Endothelial cell of umbilical vein (primary cell): ENCODE results near the gene EXOSC2. TPM values are rescaled to one million over a fixed set of nuclear protein-coding genes. Genes with fewer than 3 reads are reported as not detected.

Experiments
- BruUV-seq: library from RNA; stranded (reverse); fragments of 400-500 nt; replicated peaks from 2 replicates; lab custom pipeline; 2021; lab: Mats Ljungman, UMichigan
- CTCF ChIA-PET: fragments of 300-600, 350-600 bp; sonication (Branson Sonifier 250); formaldehyde crosslinking; loops from one replicate; lab custom pipeline; 2021; ENCODE audit warnings: antibody characterized with exemption, inconsistent platforms; lab: Charles Lee
- POLR2A ChIA-PET: fragments of 300-600, 350-600 bp; sonication (Branson Sonifier 250); formaldehyde crosslinking; loops from one replicate; lab custom pipeline; 2021; ENCODE audit warnings: antibody characterized with exemption, inconsistent platforms; lab: Charles Lee
- DNase-seq: peaks from one replicate; pipeline ENCODE4 v3.0.0-alpha.2; 2011; ENCODE audit warnings: low read depth, low spot score
- FAIRE-seq: peaks from 2 replicates; lab custom pipeline; 2011; peaks lifted over from hg19 to GRCh38; lab: Jason Lieb, UNC
- H2AFZ ChIP-seq: 2 replicates; pipeline ENCODE4 v1.6.0; 2012; ENCODE audit warnings: low read depth, low read length, control low read depth, inconsistent platforms
- H3K27ac ChIP-seq: 2 replicates; pipeline ENCODE4 v1.5.1; 2011; ENCODE audit warnings: low read depth, mild to moderate bottlenecking, control low read depth, low read length, moderate library complexity; ENCODE audit not compliant: insufficient read depth
- H3K27me3 ChIP-seq, 2 experiments: 2 replicates each; pipeline versions ENCODE4 v1.6.0 to v1.6.1; 2011; ENCODE audit warnings: low read length in 2 of 2, mixed read lengths in 1 of 2; ENCODE audit not compliant: control insufficient read depth in 2 of 2, insufficient read depth in 2 of 2
- H3K36me3 ChIP-seq, 2 experiments: 2 replicates in 1 of 2; 3 replicates in 1 of 2; pipeline ENCODE4 v1.5.1; 2011; ENCODE audit warnings: low read length in 2 of 2, mild to moderate bottlenecking in 1 of 2, moderate library complexity in 1 of 2; ENCODE audit not compliant: control insufficient read depth in 2 of 2, insufficient read depth in 2 of 2; ENCODE audit errors: extremely low read depth in 1 of 2
- H3K4me1 ChIP-seq: 3 replicates; pipeline ENCODE4 v1.5.1; 2011; ENCODE audit warnings: mild to moderate bottlenecking, low read length; ENCODE audit not compliant: control insufficient read depth, insufficient read depth; ENCODE audit errors: extremely low read depth
- H3K4me2 ChIP-seq: 2 replicates; pipeline ENCODE4 v1.6.1; 2011; ENCODE audit warnings: low read length, control low read depth, mixed read lengths; ENCODE audit not compliant: insufficient read depth
- H3K4me3 ChIP-seq, 3 experiments: fragments of 200-600 bp in 1 of 3; sonication (generic), shearing (Covaris generic) in 1 of 3; replicated peaks in 1 of 3; 2 replicates each; pipeline ENCODE4 v1.5.1; 2011 to 2016; ENCODE audit warnings: control low read depth in 3 of 3, low read length in 3 of 3, mild to moderate bottlenecking in 2 of 3, inconsistent platforms in 1 of 3, low read depth in 1 of 3, moderate library complexity in 1 of 3; ENCODE audit not compliant: insufficient read depth in 1 of 3
- H3K79me2 ChIP-seq: 2 replicates; pipeline ENCODE4 v1.6.0; 2012; ENCODE audit warnings: low read length, inconsistent platforms; ENCODE audit not compliant: control insufficient read depth, insufficient read depth
- H3K9ac ChIP-seq: replicated peaks from 2 replicates; pipeline ENCODE3; 2011; ENCODE audit warnings: low read length, control low read depth; ENCODE audit not compliant: insufficient read depth; ENCODE audit errors: extremely low read depth
- H3K9me1 ChIP-seq: replicated peaks from 3 replicates; pipeline ENCODE4 v1.6.0; 2011; ENCODE audit warnings: mild to moderate bottlenecking, low read length; ENCODE audit not compliant: control insufficient read depth, insufficient read depth; ENCODE audit errors: extremely low read depth
- H3K9me3 ChIP-seq: replicated peaks from 2 replicates; pipeline ENCODE4 v1.5.1; 2012; ENCODE audit warnings: low read length, inconsistent platforms; ENCODE audit not compliant: control insufficient read depth, insufficient read depth
- H4K20me1 ChIP-seq: replicated peaks from 2 replicates; pipeline ENCODE3; 2011; ENCODE audit warnings: mild to moderate bottlenecking, low read length; ENCODE audit not compliant: control insufficient read depth, insufficient read depth; ENCODE audit errors: extremely low read depth
- EZH2 ChIP-seq: IDR thresholded peaks from 2 replicates; pipeline ENCODE4 v1.6.1; 2012; ENCODE audit warnings: borderline replicate concordance, low read depth, mild to moderate bottlenecking, moderate library complexity, low read length, inconsistent platforms; ENCODE audit not compliant: severe bottlenecking
- FOS ChIP-seq: IDR thresholded peaks from 2 replicates; pipeline ENCODE4 v1.6.1; 2011; ENCODE audit warnings: mild to moderate bottlenecking, low read length, moderate library complexity, borderline replicate concordance; ENCODE audit not compliant: insufficient read depth
- GATA2 ChIP-seq: IDR thresholded peaks from 2 replicates; pipeline ENCODE4 v1.7.0; 2011; ENCODE audit warnings: low read depth, mild to moderate bottlenecking, moderate library complexity, mixed read lengths, low read length; ENCODE audit not compliant: insufficient read length, insufficient read depth
- JUN ChIP-seq: IDR thresholded peaks from 2 replicates; pipeline ENCODE4 v1.6.1; 2011; ENCODE audit warnings: borderline replicate concordance, low read depth; ENCODE audit not compliant: insufficient read length, insufficient read depth
- MYC ChIP-seq: IDR thresholded peaks from one replicate; pipeline ENCODE4 v1.6.1; 2011; ENCODE audit warnings: mild to moderate bottlenecking, low read depth, low read length
- POLR2A ChIP-seq: IDR thresholded peaks from 2 replicates; pipeline ENCODE4 v1.6.1; 2012; ENCODE audit warnings: low read depth, mild to moderate bottlenecking, control low read depth, low read length
- POLR2AphosphoS5 ChIP-seq: IDR thresholded peaks from 2 replicates; pipeline ENCODE4 v1.6.1; 2012; ENCODE audit warnings: low read depth, mild to moderate bottlenecking, control low read depth, low read length, moderate library complexity; ENCODE audit not compliant: insufficient read depth
- dilution Hi-C: fragments of 300-500 bp; cut with MboI; formaldehyde crosslinking; loops from one replicate; pipeline ENCODE4 v1.15.0; 2019; ENCODE audit warnings: low sequenced_read_pairs; ENCODE audit not compliant: extremely low pct_ligation_motif_present
- intact Hi-C: fragments of 100-400 bp; cut with micrococcal nuclease; formaldehyde crosslinking; loops from one replicate; pipeline ENCODE4 v1.10.0; 2022
- polyA plus RNA-seq, 4 experiments: library from polyadenylated mRNA; depleted of rRNA in 3 of 4; stranded (reverse) in 3 of 4; unstranded in 1 of 4; fragments of >200 nt; gene quantifications; 2 replicates each; pipeline versions ENCODE4 v1.2.1 to v1.2.3, GENCODE V29; 2011 to 2012; ENCODE audit warnings: missing spikeins in 1 of 4
- total RNA-seq: library from RNA; stranded (reverse); gene quantifications from 2 replicates; pipeline ENCODE4 v1.2.3, GENCODE V29; 2021
- TF ChIP-seq, protein P1 (sequence below): IDR thresholded peaks from 2 replicates; pipeline ENCODE4 v1.6.1; 2011; ENCODE audit not compliant: insufficient read depth, insufficient read length
- TF ChIP-seq, protein P2 (sequence below), 2 donors: IDR thresholded peaks; 1 replicate in 1 of 2; 2 replicates in 1 of 2; pipeline ENCODE4 v1.5.1; 2011; ENCODE audit warnings: low read length in 2 of 2, mild to moderate bottlenecking in 2 of 2, moderate library complexity in 2 of 2, control low read depth in 1 of 2, inconsistent platforms in 1 of 2, low read depth in 1 of 2; ENCODE audit not compliant: insufficient read depth in 1 of 2; ENCODE audit errors: extremely low read depth in 1 of 2

Gene EXOSC2
- total and polyA plus RNA-seq, 2 donors (not counting 3 experiments of a cell fraction or from before 2014, with no cell fraction given) = 25.5 to 44.4 TPM

DNA sequence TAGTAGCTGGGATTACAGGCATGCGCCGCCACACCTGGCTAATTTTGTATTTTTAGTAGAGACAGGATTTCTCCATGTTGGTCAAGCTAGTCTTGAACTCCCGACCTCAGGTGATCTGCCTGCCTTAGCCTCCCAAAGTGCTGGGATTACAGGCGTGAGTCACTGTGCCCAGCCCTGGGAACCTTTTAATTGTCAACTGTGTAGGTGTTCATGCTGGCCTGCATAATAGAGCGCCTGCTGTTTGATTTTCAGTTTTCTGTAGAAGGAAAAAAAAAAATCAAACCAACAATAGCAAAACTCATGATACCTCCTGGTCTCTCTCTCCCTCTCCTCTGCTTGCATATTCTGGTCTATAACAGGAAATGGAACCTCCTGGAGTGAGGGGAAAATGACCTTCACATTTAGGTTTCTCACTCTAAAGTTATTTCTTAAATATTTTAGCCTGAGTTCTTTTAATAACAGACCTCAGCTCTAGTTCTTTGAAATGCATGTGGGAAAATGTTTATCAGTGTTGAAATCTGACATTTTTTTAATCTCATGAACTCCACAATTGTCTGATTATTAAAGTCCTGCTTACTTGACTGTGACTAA, 51.7 kb downstream of the EXOSC2 start:
- POLR2A ChIA-PET = no interaction called here

More for the DNA sequence above, 51.7 kb downstream of the EXOSC2 start:
- TF ChIP-seq FOS (no peak), JUN (no peak), GATA2 (no peak), MYC (no peak), POLR2AphosphoS5 (no peak), EZH2 (no peak), POLR2A (no peak)
- TF ChIP-seq, protein P1, sequence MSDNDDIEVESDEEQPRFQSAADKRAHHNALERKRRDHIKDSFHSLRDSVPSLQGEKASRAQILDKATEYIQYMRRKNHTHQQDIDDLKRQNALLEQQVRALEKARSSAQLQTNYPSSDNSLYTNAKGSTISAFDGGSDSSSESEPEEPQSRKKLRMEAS = no peak
- TF ChIP-seq, protein P2, sequence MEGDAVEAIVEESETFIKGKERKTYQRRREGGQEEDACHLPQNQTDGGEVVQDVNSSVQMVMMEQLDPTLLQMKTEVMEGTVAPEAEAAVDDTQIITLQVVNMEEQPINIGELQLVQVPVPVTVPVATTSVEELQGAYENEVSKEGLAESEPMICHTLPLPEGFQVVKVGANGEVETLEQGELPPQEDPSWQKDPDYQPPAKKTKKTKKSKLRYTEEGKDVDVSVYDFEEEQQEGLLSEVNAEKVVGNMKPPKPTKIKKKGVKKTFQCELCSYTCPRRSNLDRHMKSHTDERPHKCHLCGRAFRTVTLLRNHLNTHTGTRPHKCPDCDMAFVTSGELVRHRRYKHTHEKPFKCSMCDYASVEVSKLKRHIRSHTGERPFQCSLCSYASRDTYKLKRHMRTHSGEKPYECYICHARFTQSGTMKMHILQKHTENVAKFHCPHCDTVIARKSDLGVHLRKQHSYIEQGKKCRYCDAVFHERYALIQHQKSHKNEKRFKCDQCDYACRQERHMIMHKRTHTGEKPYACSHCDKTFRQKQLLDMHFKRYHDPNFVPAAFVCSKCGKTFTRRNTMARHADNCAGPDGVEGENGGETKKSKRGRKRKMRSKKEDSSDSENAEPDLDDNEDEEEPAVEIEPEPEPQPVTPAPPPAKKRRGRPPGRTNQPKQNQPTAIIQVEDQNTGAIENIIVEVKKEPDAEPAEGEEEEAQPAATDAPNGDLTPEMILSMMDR (IDR thresholded peaks at IDR 0.05; ENCODE audit: extremely low read depth in 1 of 2, insufficient read depth in 1 of 2, low read depth in 1 of 2, low read length in 2 of 2) = no peak
- Histone ChIP-seq H2AFZ (no peak overlapping the region), H3K27me3 (no peaks in the 10 kb centered on the region), H3K79me2 (peaks cover 44% of the 10 kb centered on the region), H3K4me2 (no peak overlapping the region), H3K4me1 (peaks cover 23% of the 10 kb centered on the region), H3K9me3 (no peaks in the 10 kb centered on the region), H3K36me3 (no peaks in the 10 kb centered on the region), H3K27ac (peak overlapping the region; percentile 21), H3K9me1 (no peaks in the 10 kb centered on the region), H4K20me1 (no peaks in the 10 kb centered on the region), H3K9ac (no peak overlapping the region), H3K4me3 (no peak overlapping the region)
- BruUV-seq = no TSS peak
- DNase-seq (peak; percentile 29), FAIRE-seq (peak; percentile 8)
- intact Hi-C loops (no loop called here), dilution Hi-C loops (no loop called here)
- CTCF ChIA-PET = no interaction called here
